ELF-1 (cell line): Measurements from ENCODE around the gene PPT2.

Experiments
- DNase-seq: peaks from one replicate; pipeline ENCODE4 v3.0.0-alpha.2; 2016; ENCODE audit warnings: low read depth, low spot score

PPT2 gene

GRCh38 chr6:32151863-32152768 is 1.8 kb upstream of the PPT2 start, which contains the start of gene PRRT1:
TSS of gene PRRT1 (minus strand) at chr6:32151939. CDS start at chr6:32151827, 112 bp downstream.
- DNase-seq: no peak

- peak; percentile 84 for DNase-seq
Observed at GRCh38 chr6:32152769-32153563, 975 bp upstream of the PPT2 start.

- peak; percentile 78 for DNase-seq
Observed at GRCh38 chr6:32154514-32155161, 697 bp downstream of the PPT2 start.

- DNase-seq: no peak
Observed at GRCh38 chr6:32156891-32157290, 3.0 kb downstream of the PPT2 start.

GRCh38 chr6:32158052-32158451 is 4.1 kb downstream of the PPT2 start:
- DNase-seq: no peak

GRCh38 chr6:32163559-32164258 is 9.8 kb downstream of the PPT2 start:
- no peak for DNase-seq

GRCh38 chr6:32164295-32164694 is 10.4 kb downstream of the PPT2 start, which contains the start of gene EGFL8:
TSS of gene EGFL8 (plus strand) at chr6:32164595. CDS start at chr6:32166166, 1,571 bp downstream.
- DNase-seq: no peak

- peak; percentile 59 for DNase-seq
Observed at GRCh38 chr6:32166411-32167061, 12.6 kb downstream of the PPT2 start.

GRCh38 chr6:32167154-32167760 is 13.3 kb downstream of the PPT2 start:
- peak; percentile 84 for DNase-seq

- DNase-seq: no peak
Observed at GRCh38 chr6:32167761-32168262, 13.9 kb downstream of the PPT2 start.

- no peak for DNase-seq
Observed at GRCh38 chr6:32168350-32168749, 14.4 kb downstream of the PPT2 start.

- DNase-seq: no peak
Observed at GRCh38 chr6:32168807-32169591, 15.1 kb downstream of the PPT2 start.

- DNase-seq: no peak
Observed at GRCh38 chr6:32170294-32170693, 16.4 kb downstream of the PPT2 start.

GRCh38 chr6:32171234-32171633 is 17.3 kb downstream of the PPT2 start:
- DNase-seq: no peak

GRCh38 chr6:32173051-32173727 is 19.2 kb downstream of the PPT2 start:
- peak; percentile 47 for DNase-seq

GRCh38 chr6:32174416-32174815 is 20.5 kb downstream of the PPT2 start:
- DNase-seq: no peak

GRCh38 chr6:32175322-32175710 is 21.4 kb downstream of the PPT2 start:
- no peak for DNase-seq

GRCh38 chr6:32175711-32176475 is 22.0 kb downstream of the PPT2 start, which contains the start of gene AGPAT1:
TSS of gene AGPAT1 (minus strand) at chr6:32176084. CDS start at chr6:32171496, 4,588 bp downstream.
- DNase-seq: peak; percentile 98
